Gastroesophageal sphincter (tissue), 3 donors: ENCODE results near the gene NAT9.

ENCODE experiments used
- CTCF ChIP-seq, 4 experiments: fragments of 200-600 bp in 2 of 4; fragments of 450-650 bp in 2 of 4; sonication (generic) in 1 of 4; IDR thresholded peaks; one replicate each; pipeline ENCODE4 v1.5.1; 2017 to 2019; ENCODE audit warnings: antibody characterized with exemption in 4 of 4, mild to moderate bottlenecking in 2 of 4, moderate library complexity in 2 of 4
- EP300 ChIP-seq: sonication (generic); formaldehyde crosslinking; IDR thresholded peaks from one replicate; pipeline ENCODE4 v1.6.1; 2017; ENCODE audit warnings: antibody characterized with exemption, mild to moderate bottlenecking

- TF ChIP-seq EP300 (no peak), CTCF (IDR thresholded peaks at IDR 0.05) (peak in 3 of 4 experiments; percentile 99)
These were observed 31.2 kb downstream of the NAT9 start for GRCh38 chr17:74744714-74745547.
